PC-3 (cell line): ENCODE results near the gene CRIP2. TPM values are rescaled to one million over a fixed set of nuclear protein-coding genes. Genes with fewer than 3 reads are reported as not detected.

Experiments
- ATAC-seq: fragments of 200-7000 bp; cut with Tn5 transposase; 2 replicates; pipeline ENCODE4 v1.9.1; 2020; ENCODE audit warnings: mild to moderate bottlenecking, moderate library complexity
- BruUV-seq: library from RNA; stranded (reverse); fragments of 400-500 nt; replicated peaks from 2 replicates; lab custom pipeline; 2021; lab: Mats Ljungman, UMichigan
- CTCF ChIA-PET: fragments of 300-600 bp; sonication (Branson Sonifier 250); formaldehyde crosslinking; loops from one replicate; lab custom pipeline; 2022; ENCODE audit warnings: antibody characterized with exemption; lab: Charles Lee
- POLR2A ChIA-PET: fragments of 300-600 bp; sonication (Branson Sonifier 250); formaldehyde crosslinking; loops from one replicate; lab custom pipeline; 2022; ENCODE audit warnings: antibody characterized with exemption; ENCODE audit not compliant: unreplicated experiment; lab: Charles Lee
- DNase-seq: peaks from one replicate; pipeline ENCODE4 v3.0.0-alpha.2; 2015
- H2AFZ ChIP-seq: fragments of 300-600 bp; sonication (generic); 2 replicates; pipeline ENCODE4 v1.6.0; 2016; ENCODE audit warnings: antibody characterized with exemption, low read length
- H3F3A ChIP-seq: fragments of 300-600 bp; sonication (generic); one replicate; pipeline ENCODE4 v1.6.0; 2017; ENCODE audit warnings: antibody characterized with exemption, low read length, control low read depth, mild to moderate bottlenecking; ENCODE audit not compliant: unreplicated experiment
- H3K27ac ChIP-seq: fragments of 300-600 bp; sonication (generic); 2 replicates; pipeline ENCODE4 v1.5.1; 2016; ENCODE audit warnings: mild to moderate bottlenecking, low read length
- H3K27me3 ChIP-seq: fragments of 300-600 bp; sonication (generic); 2 replicates; pipeline ENCODE4 v1.6.1; 2016; ENCODE audit warnings: low read length, mixed read lengths
- H3K36me3 ChIP-seq: fragments of 300-600 bp; sonication (generic); 2 replicates; pipeline ENCODE4 v1.6.1; 2016; ENCODE audit warnings: low read depth, mixed run types, low read length, mixed read lengths
- H3K4me1 ChIP-seq: fragments of 300-600 bp; sonication (generic); 2 replicates; pipeline ENCODE4 v1.5.1; 2016; ENCODE audit warnings: low read length; ENCODE audit not compliant: insufficient read depth
- H3K4me2 ChIP-seq: fragments of 300-600 bp; sonication (generic); 2 replicates; pipeline ENCODE4 v1.6.0; 2016; ENCODE audit warnings: low read length
- H3K4me3 ChIP-seq: fragments of 300-600 bp; sonication (generic); 2 replicates; pipeline ENCODE4 v1.5.1; 2016; ENCODE audit warnings: mild to moderate bottlenecking, low read length, mixed read lengths
- H3K79me2 ChIP-seq: fragments of 300-600 bp; sonication (generic); 2 replicates; pipeline ENCODE4 v1.6.1; 2017; ENCODE audit warnings: low read length, mixed read lengths
- H3K9ac ChIP-seq: fragments of 300-600 bp; sonication (generic); 2 replicates; pipeline ENCODE4 v1.6.0; 2016; ENCODE audit warnings: mild to moderate bottlenecking, low read length
- H3K9me2 ChIP-seq: fragments of 300-600 bp; sonication (generic); replicated peaks from 2 replicates; pipeline ENCODE4 v1.6.1; 2016; ENCODE audit warnings: mixed run types, low read length, mixed read lengths
- H3K9me3 ChIP-seq: fragments of 300-600 bp; sonication (generic); 2 replicates; pipeline ENCODE4 v1.6.1; 2016; ENCODE audit warnings: low read length, mixed read lengths
- H4K20me1 ChIP-seq: fragments of 300-600 bp; sonication (generic); 2 replicates; pipeline ENCODE4 v1.6.1; 2016; ENCODE audit warnings: low read length, mixed read lengths
- EZH2 ChIP-seq: fragments of 300-600 bp; sonication (generic); IDR thresholded peaks from one replicate; pipeline ENCODE4 v1.6.1; 2017; ENCODE audit warnings: antibody characterized with exemption, mild to moderate bottlenecking, low read length; ENCODE audit not compliant: unreplicated experiment
- EZH2phosphoT487 ChIP-seq: fragments of 300-600 bp; sonication (generic); IDR thresholded peaks from 2 replicates; pipeline ENCODE4 v1.6.1; 2018; ENCODE audit warnings: mild to moderate bottlenecking, antibody characterized with exemption, low read length, borderline replicate concordance
- intact Hi-C: fragments of 100-400 bp; cut with micrococcal nuclease; formaldehyde crosslinking; loops from 2 replicates; pipeline ENCODE4 v1.9.0; 2023
- total RNA-seq: library from RNA; depleted of rRNA; stranded (reverse); fragments of >200 nt; gene quantifications from 2 replicates; pipeline ENCODE4 v1.2.3, GENCODE V29; 2014
- TF ChIP-seq, protein P1 (sequence below): fragments of 300-600 bp; sonication (generic); conservative IDR thresholded peaks from 2 replicates; pipeline ENCODE4 v1.5.1; 2017; ENCODE audit warnings: antibody characterized with exemption, low read depth, mild to moderate bottlenecking, low read length

Gene CRIP2
- total RNA-seq, 1 experiment from 2014 or later, result 100 TPM

DNA sequence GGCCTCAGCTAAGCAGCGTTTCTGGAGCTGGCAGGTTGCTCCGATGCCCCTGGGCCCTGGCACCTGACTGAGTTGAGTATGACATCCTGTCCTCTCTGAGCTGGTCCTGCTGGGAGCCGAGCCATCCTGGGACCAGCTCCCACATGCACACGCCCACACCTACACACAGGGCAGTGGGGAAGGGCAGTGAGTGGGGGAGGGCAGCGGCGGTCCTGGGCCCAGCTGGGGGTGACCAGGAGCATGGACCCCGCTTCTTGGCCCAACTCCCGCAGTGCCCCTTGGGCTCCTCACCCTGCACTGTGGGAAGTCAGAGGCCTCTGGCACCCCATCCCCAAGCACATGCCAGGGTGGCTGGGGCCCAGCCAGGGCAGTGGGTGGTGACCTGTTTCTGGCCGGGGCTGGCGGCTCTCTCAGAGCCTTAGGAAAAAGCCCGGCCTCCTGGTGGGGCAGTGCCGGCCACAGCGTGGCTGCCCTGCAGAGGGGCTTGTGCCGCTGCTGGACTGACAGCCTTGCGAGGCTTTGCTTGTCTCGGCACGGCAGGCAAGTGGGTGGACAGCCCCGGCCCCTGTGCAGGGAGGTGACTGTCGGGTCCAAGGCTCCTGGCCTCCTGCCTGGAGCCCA, 5.9 kb upstream of the CRIP2 start:
- no peak overlapping the region for H3K9ac ChIP-seq
- no TSS peak for BruUV-seq
- ChIA-PET POLR2A (no interaction called here), CTCF (no interaction called here)
- peaks cover 19% of the 10 kb centered on the region for H3K4me1 ChIP-seq
- H2AFZ ChIP-seq, result no peak overlapping the region
- H3K79me2 ChIP-seq, result no peaks in the 10 kb centered on the region
- no peaks in the 10 kb centered on the region for H3K36me3 ChIP-seq
- H3K9me2 ChIP-seq, result no peaks in the 10 kb centered on the region
- H4K20me1 ChIP-seq, result no peaks in the 10 kb centered on the region
- no peaks in the 10 kb centered on the region for H3F3A ChIP-seq
- no peaks in the 10 kb centered on the region for H3K27me3 ChIP-seq
- H3K4me3 ChIP-seq, result no peak overlapping the region
- ATAC-seq (no peak), DNase-seq (no peak)
- TF ChIP-seq EZH2phosphoT487 (no peak), EZH2 (no peak)
- TF ChIP-seq, protein P1, sequence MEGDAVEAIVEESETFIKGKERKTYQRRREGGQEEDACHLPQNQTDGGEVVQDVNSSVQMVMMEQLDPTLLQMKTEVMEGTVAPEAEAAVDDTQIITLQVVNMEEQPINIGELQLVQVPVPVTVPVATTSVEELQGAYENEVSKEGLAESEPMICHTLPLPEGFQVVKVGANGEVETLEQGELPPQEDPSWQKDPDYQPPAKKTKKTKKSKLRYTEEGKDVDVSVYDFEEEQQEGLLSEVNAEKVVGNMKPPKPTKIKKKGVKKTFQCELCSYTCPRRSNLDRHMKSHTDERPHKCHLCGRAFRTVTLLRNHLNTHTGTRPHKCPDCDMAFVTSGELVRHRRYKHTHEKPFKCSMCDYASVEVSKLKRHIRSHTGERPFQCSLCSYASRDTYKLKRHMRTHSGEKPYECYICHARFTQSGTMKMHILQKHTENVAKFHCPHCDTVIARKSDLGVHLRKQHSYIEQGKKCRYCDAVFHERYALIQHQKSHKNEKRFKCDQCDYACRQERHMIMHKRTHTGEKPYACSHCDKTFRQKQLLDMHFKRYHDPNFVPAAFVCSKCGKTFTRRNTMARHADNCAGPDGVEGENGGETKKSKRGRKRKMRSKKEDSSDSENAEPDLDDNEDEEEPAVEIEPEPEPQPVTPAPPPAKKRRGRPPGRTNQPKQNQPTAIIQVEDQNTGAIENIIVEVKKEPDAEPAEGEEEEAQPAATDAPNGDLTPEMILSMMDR, result no peak
- no peaks in the 10 kb centered on the region for H3K9me3 ChIP-seq
- intact Hi-C loops, result no loop called here
- no peak overlapping the region for H3K4me2 ChIP-seq
- H3K27ac ChIP-seq, result no peak overlapping the region

DNA sequence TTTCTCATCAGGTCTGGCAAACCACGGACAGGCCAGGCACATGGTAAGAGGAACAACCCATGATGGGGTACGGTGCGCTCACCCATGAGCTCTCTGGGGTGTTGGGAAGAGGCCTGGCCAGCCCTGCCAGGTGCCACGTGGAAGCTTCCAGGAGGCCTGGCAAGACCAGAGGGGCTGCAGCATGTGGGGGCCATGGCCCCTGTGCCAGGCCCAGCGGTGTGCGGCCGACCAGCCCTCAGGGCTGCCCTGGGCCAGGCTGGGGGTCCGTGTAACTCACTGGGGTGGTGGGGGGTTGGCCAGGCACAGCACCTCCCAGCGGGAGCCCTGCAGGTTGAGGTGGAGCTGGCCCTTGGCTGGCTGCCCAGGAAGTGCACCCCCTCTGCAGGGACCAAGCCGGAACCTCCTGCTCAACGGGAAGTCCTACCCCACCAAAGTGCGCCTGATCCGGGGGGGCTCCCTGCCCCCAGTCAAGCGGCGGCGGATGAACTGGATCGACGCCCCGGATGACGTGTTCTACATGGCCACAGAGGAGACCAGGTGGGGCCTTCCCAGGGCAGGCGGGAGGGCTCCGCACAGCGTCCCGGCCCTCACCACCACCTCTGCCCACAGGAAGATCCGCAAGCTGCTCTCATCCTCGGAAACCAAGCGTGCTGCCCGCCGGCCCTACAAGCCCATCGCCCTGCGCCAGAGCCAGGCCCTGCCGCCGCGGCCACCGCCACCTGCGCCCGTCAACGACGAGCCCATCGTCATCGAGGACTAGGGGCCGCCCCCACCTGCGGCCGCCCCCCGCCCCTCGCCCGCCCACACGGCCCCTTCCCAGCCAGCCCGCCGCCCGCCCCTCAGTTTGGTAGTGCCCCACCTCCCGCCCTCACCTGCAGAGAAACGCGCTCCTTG, 4.9 kb upstream of the CRIP2 start:
- ChIA-PET CTCF (no interaction called here), POLR2A (no interaction called here)
- intact Hi-C loops, result no loop called here
- no peak overlapping the region for H3K27ac ChIP-seq
- no peaks in the 10 kb centered on the region for H3K9me2 ChIP-seq
- H2AFZ ChIP-seq, result no peak overlapping the region
- H3F3A ChIP-seq, result no peaks in the 10 kb centered on the region
- no peaks in the 10 kb centered on the region for H3K27me3 ChIP-seq
- TF ChIP-seq EZH2, result no peak
- TF ChIP-seq EZH2phosphoT487, result no peak
- TF ChIP-seq, protein P1, result no peak
- H3K4me1 ChIP-seq, result peaks cover 21% of the 10 kb centered on the region
- H3K9me3 ChIP-seq, result no peaks in the 10 kb centered on the region
- H3K36me3 ChIP-seq, result no peaks in the 10 kb centered on the region
- H3K4me2 ChIP-seq, result no peak overlapping the region
- no TSS peak for BruUV-seq
- DNase-seq, result no peak
- no peak overlapping the region for H3K4me3 ChIP-seq
- ATAC-seq, result no peak
- no peaks in the 10 kb centered on the region for H3K79me2 ChIP-seq
- H4K20me1 ChIP-seq, result no peaks in the 10 kb centered on the region
- no peak overlapping the region for H3K9ac ChIP-seq
